H9 (cell line): ENCODE data around the gene TLE4. TPM values are rescaled to one million over a fixed set of nuclear protein-coding genes. Genes with fewer than 3 reads are reported as not detected.

Source experiments
- DNase-seq: peaks from one replicate; pipeline ENCODE4 v3.0.0-alpha.2; 2017
- H2AFZ ChIP-seq: one replicate; pipeline ENCODE4 v1.6.1; 2013; ENCODE audit warnings: mild to moderate bottlenecking, low read length, control low read depth, moderate library complexity
- H2AK5ac ChIP-seq: 2 replicates; pipeline ENCODE4 v1.6.1; 2013; ENCODE audit warnings: low read length, control low read depth, mixed read lengths; ENCODE audit not compliant: insufficient read length
- H2BK120ac ChIP-seq: one replicate; pipeline ENCODE4 v1.6.1; 2013; ENCODE audit warnings: low read depth, mild to moderate bottlenecking, low read length, control low read depth, inconsistent platforms; ENCODE audit not compliant: poor library complexity, severe bottlenecking
- H2BK12ac ChIP-seq: 2 replicates; pipeline ENCODE4 v1.6.1; 2013; ENCODE audit warnings: low read length, control low read depth, mixed read lengths, low read depth; ENCODE audit not compliant: insufficient read length
- H2BK15ac ChIP-seq: 2 replicates; pipeline ENCODE4 v1.6.1; 2013; ENCODE audit warnings: low read depth, low read length, control low read depth
- H2BK20ac ChIP-seq: one replicate; pipeline ENCODE4 v1.6.1; 2013; ENCODE audit warnings: low read depth, mild to moderate bottlenecking, low read length, control low read depth, inconsistent platforms; ENCODE audit not compliant: poor library complexity, severe bottlenecking
- H2BK5ac ChIP-seq: 2 replicates; pipeline ENCODE4 v1.6.1; 2013; ENCODE audit warnings: low read length, control low read depth, mixed read lengths; ENCODE audit not compliant: insufficient read length
- H3K14ac ChIP-seq: 2 replicates; pipeline ENCODE4 v1.6.1; 2013; ENCODE audit warnings: low read length, control low read depth; ENCODE audit not compliant: insufficient read depth
- H3K18ac ChIP-seq: 2 replicates; pipeline ENCODE4 v1.6.1; 2013; ENCODE audit warnings: low read depth, mild to moderate bottlenecking, mixed read lengths, low read length, control low read depth; ENCODE audit not compliant: insufficient read length
- H3K23ac ChIP-seq: 2 replicates; pipeline ENCODE4 v1.6.1; 2013; ENCODE audit warnings: low read length, control low read depth, mixed read lengths, low read depth; ENCODE audit not compliant: insufficient read length
- H3K23me2 ChIP-seq: 2 replicates; pipeline ENCODE4 v1.6.1; 2013; ENCODE audit warnings: low read depth, mild to moderate bottlenecking, mixed read lengths, low read length, control low read depth; ENCODE audit not compliant: insufficient read length, poor library complexity, severe bottlenecking
- H3K27ac ChIP-seq: 2 replicates; pipeline ENCODE4 v1.5.1; 2013; ENCODE audit warnings: low read length, control low read depth, mixed read lengths, low read depth; ENCODE audit not compliant: insufficient read length
- H3K27me3 ChIP-seq: 2 replicates; pipeline ENCODE4 v1.6.1; 2013; ENCODE audit warnings: low read length, control low read depth, inconsistent platforms; ENCODE audit not compliant: insufficient read depth
- H3K4ac ChIP-seq: 2 replicates; pipeline ENCODE4 v1.6.1; 2013; ENCODE audit warnings: low read depth, mild to moderate bottlenecking, control low read depth, inconsistent platforms, low read length, moderate library complexity
- H3K4me1 ChIP-seq: 2 replicates; pipeline ENCODE4 v1.6.1; 2013; ENCODE audit warnings: low read length, control low read depth, inconsistent platforms; ENCODE audit not compliant: insufficient read depth
- H3K4me2 ChIP-seq: 2 replicates; pipeline ENCODE4 v1.6.1; 2013; ENCODE audit warnings: low read length, control low read depth, mixed read lengths; ENCODE audit not compliant: insufficient read length, insufficient read depth
- H3K56ac ChIP-seq: 2 replicates; pipeline ENCODE4 v1.6.1; 2013; ENCODE audit warnings: low read depth, mild to moderate bottlenecking, mixed read lengths, low read length, control low read depth; ENCODE audit not compliant: insufficient read length
- H3K79me1 ChIP-seq: 2 replicates; pipeline ENCODE4 v1.6.1; 2013; ENCODE audit warnings: low read depth, mild to moderate bottlenecking, moderate library complexity, low read length, control low read depth, inconsistent platforms; ENCODE audit not compliant: insufficient read depth, poor library complexity, severe bottlenecking
- H3K79me2 ChIP-seq: 2 replicates; pipeline ENCODE4 v1.6.1; 2013; ENCODE audit warnings: low read length, control low read depth, inconsistent platforms; ENCODE audit not compliant: insufficient read depth
- H3K9ac ChIP-seq: 2 replicates; pipeline ENCODE4 v1.6.1; 2013; ENCODE audit warnings: low read length, control low read depth, mixed read lengths; ENCODE audit not compliant: insufficient read length; ENCODE audit errors: extremely low read depth
- H3K9me3 ChIP-seq: one replicate; pipeline ENCODE4 v1.6.1; 2013; ENCODE audit warnings: low read depth, low read length, inconsistent platforms; ENCODE audit not compliant: control insufficient read depth
- H3T11ph ChIP-seq: one replicate; pipeline ENCODE4 v1.6.1; 2013; ENCODE audit warnings: mild to moderate bottlenecking, low read length, control low read depth, inconsistent platforms
- H4K20me1 ChIP-seq: one replicate; pipeline ENCODE4 v1.6.1; 2013; ENCODE audit not compliant: control insufficient read depth, insufficient read length, insufficient read depth
- H4K5ac ChIP-seq: 2 replicates; pipeline ENCODE4 v1.6.1; 2013; ENCODE audit warnings: low read depth, mild to moderate bottlenecking, mixed read lengths, low read length, control low read depth; ENCODE audit not compliant: insufficient read length
- H4K8ac ChIP-seq: replicated peaks from 2 replicates; pipeline ENCODE4 v1.6.1; 2013; ENCODE audit warnings: low read length, control low read depth, mixed read lengths, low read depth; ENCODE audit not compliant: insufficient read length
- H4K91ac ChIP-seq: 2 replicates; pipeline ENCODE4 v1.6.1; 2013; ENCODE audit warnings: low read depth, mild to moderate bottlenecking, moderate library complexity, mixed read lengths, low read length, control low read depth; ENCODE audit not compliant: insufficient read length
- H3K27ac Mint-ChIP-seq, 3 experiments: 2 replicates in 2 of 3; 3 replicates in 1 of 3; pipeline ENCODE4 v1.8.0; 2020 to 2021; ENCODE audit warnings: mixed read lengths in 3 of 3, mild to moderate bottlenecking in 1 of 3, moderate library complexity in 1 of 3
- H3K27me3 Mint-ChIP-seq: 2 replicates; pipeline ENCODE4 v1.8.0; 2021; ENCODE audit warnings: low read depth, mild to moderate bottlenecking, moderate library complexity, mixed read lengths
- H3K36me3 Mint-ChIP-seq, 3 experiments: 2 replicates in 2 of 3; 3 replicates in 1 of 3; pipeline ENCODE4 v1.8.0; 2020 to 2021; ENCODE audit warnings: low read depth in 3 of 3, mixed read lengths in 3 of 3; ENCODE audit not compliant: insufficient read depth in 1 of 3
- H3K4me1 Mint-ChIP-seq, 2 experiments: 2 replicates each; pipeline ENCODE4 v1.8.0; 2020; ENCODE audit warnings: mixed read lengths in 2 of 2
- H3K4me3 Mint-ChIP-seq, 2 experiments: 2 replicates in 1 of 2; 3 replicates in 1 of 2; pipeline ENCODE4 v1.8.0; 2020 to 2021; ENCODE audit warnings: mild to moderate bottlenecking in 2 of 2, mixed read lengths in 2 of 2, moderate library complexity in 1 of 2
- H3K9me3 Mint-ChIP-seq, 2 experiments: 2 replicates in 1 of 2; 3 replicates in 1 of 2; pipeline ENCODE4 v1.8.0; 2020; ENCODE audit warnings: mild to moderate bottlenecking in 2 of 2, mixed read lengths in 2 of 2, moderate library complexity in 1 of 2
- CTCF ChIP-seq: fragments of 200-600 bp; sonication (generic); conservative IDR thresholded peaks from 3 replicates; pipeline ENCODE4 v1.8.0; 2021; ENCODE audit warnings: antibody characterized with exemption, mild to moderate bottlenecking
- WGBS: extraction: QIAGEN DNeasy Blood & Tissue Kit; methylation state at CpG from one replicate; pipeline ENCODE4 v1.1.7; 2013; ENCODE audit warnings: missing lambda C conversion rate, low lambda C conversion rate, mixed read lengths; ENCODE audit not compliant: insufficient read length; ENCODE audit errors: extremely low coverage; 5-methylcytosine and 5-hydroxymethylcytosine counted together
- total RNA-seq: library from RNA; stranded (reverse); gene quantifications from 2 replicates; pipeline ENCODE4 v1.2.1, GENCODE V29; 2021

TLE4 gene
- total RNA-seq, 1 experiment from 2014 or later: 35.1 TPM

- no peak overlapping the region for H2AK5ac ChIP-seq
- no peak overlapping the region for H4K91ac ChIP-seq
- no peak overlapping the region for H2AFZ ChIP-seq
- no peak overlapping the region for H3K56ac ChIP-seq
- Mint-ChIP-seq H3K4me1 (peaks cover 12% of the 10 kb centered on the region in 2 experiments), H3K27ac (0 out of 7 replicates have a peak overlapping the region, but pooled peaks of 1 of the 3 experiments have one; percentile 2), H3K9me3 (no peaks in the 10 kb centered on the region), H3K27me3 (no peaks in the 10 kb centered on the region), H3K4me3 (no peak overlapping the region), H3K36me3 (peaks cover 0 to 4% (median 0%) of the 10 kb centered on the region in 3 experiments; a peak in 2 of 7 replicates)
- H4K20me1 ChIP-seq: no peaks in the 10 kb centered on the region
- H3K4me1 ChIP-seq: no peaks in the 10 kb centered on the region
- no peak overlapping the region for H3K27ac ChIP-seq
- H3K18ac ChIP-seq: no peak overlapping the region
- no CpG with 5 or more reads among the region's 2 CpGs for WGBS
- H3K9me3 ChIP-seq: no peaks in the 10 kb centered on the region
- DNase-seq: no peak
- no peak overlapping the region for H2BK12ac ChIP-seq
- no peaks in the 10 kb centered on the region for H3K79me1 ChIP-seq
- H3K4ac ChIP-seq: no peak overlapping the region
- H2BK15ac ChIP-seq: no peak overlapping the region
- H2BK20ac ChIP-seq: no peak overlapping the region
- H3K9ac ChIP-seq: no peak overlapping the region
- H3K4me2 ChIP-seq: no peak overlapping the region
- H3K14ac ChIP-seq: no peak overlapping the region
- no peak overlapping the region for H3T11ph ChIP-seq
- H3K23ac ChIP-seq: no peak overlapping the region
- no peak overlapping the region for H2BK120ac ChIP-seq
- H3K79me2 ChIP-seq: no peaks in the 10 kb centered on the region
- no peak overlapping the region for H2BK5ac ChIP-seq
- TF ChIP-seq CTCF: no peak
- no peak overlapping the region for H4K8ac ChIP-seq
- no peaks in the 10 kb centered on the region for H3K23me2 ChIP-seq
- H4K5ac ChIP-seq: no peak overlapping the region
- H3K27me3 ChIP-seq: no peaks in the 10 kb centered on the region
Measured at GRCh38 chr9:79637177-79637925, 65.6 kb downstream of the TLE4 start.
